Sigmoid colon (tissue), 7 donors: ENCODE data around the gene CLEC16A. TPM values are rescaled to one million over a fixed set of nuclear protein-coding genes. Genes with fewer than 3 reads are reported as not detected.

Experiments
- DNase-seq: peaks from one replicate; pipeline ENCODE4 v3.0.0-alpha.2; 2019
- H3K27ac ChIP-seq, 4 donors: fragments of 200-600 bp; sonication (generic); one replicate each; pipeline ENCODE4 v1.5.1; 2016 to 2019; ENCODE audit warnings: mild to moderate bottlenecking in 1 of 4
- H3K27me3 ChIP-seq, 3 donors: fragments of 200-600 bp; sonication (generic); one replicate each; pipeline ENCODE4 v1.5.1; 2019; ENCODE audit warnings: mild to moderate bottlenecking in 1 of 3
- H3K36me3 ChIP-seq, 4 donors: fragments of 200-600 bp; sonication (generic); one replicate each; pipeline ENCODE4 v1.5.1; 2016 to 2019
- H3K4me1 ChIP-seq, 4 donors: fragments of 200-600 bp; sonication (generic); one replicate each; pipeline ENCODE4 v1.5.1; 2017 to 2019
- H3K4me3 ChIP-seq, 4 donors: fragments of 200-600 bp; sonication (generic); one replicate each; pipeline ENCODE4 v1.5.1; 2017 to 2019; ENCODE audit warnings: mild to moderate bottlenecking in 2 of 4, moderate library complexity in 1 of 4
- H3K9me3 ChIP-seq, 4 donors: fragments of 200-600 bp in 3 of 4; sonication (generic) in 3 of 4; one replicate each; pipeline versions ENCODE4 v1.5.1 to v1.6.1; 2013 to 2019
- EP300 ChIP-seq, 4 donors: sonication (generic); formaldehyde crosslinking; IDR thresholded peaks; one replicate each; pipeline ENCODE4 v1.6.1; 2017; ENCODE audit warnings: antibody characterized with exemption in 4 of 4
- POLR2A ChIP-seq, 2 donors: fragments of 450-650 bp; IDR thresholded peaks; one replicate each; pipeline ENCODE4 v1.6.1; 2016; ENCODE audit warnings: antibody characterized with exemption in 2 of 2, mild to moderate bottlenecking in 2 of 2, moderate library complexity in 2 of 2
- POLR2AphosphoS5 ChIP-seq, 4 donors: sonication (generic); formaldehyde crosslinking; IDR thresholded peaks; one replicate each; pipeline ENCODE4 v1.6.1; 2017; ENCODE audit warnings: antibody characterized with exemption in 4 of 4
- WGBS, 2 donors: extraction: QIAGEN DNeasy Blood & Tissue Kit; methylation state at CpG; one replicate each; pipeline ENCODE4 v1.1.7; 2013; 5-methylcytosine and 5-hydroxymethylcytosine counted together
- intact Hi-C: fragments of 100-400 bp; cut with DNase I; formaldehyde crosslinking; loops from one replicate; pipeline ENCODE4 v1.15.1; 2023
- polyA plus RNA-seq, 3 donors: library from polyadenylated mRNA; stranded (reverse); fragments of 200-250 nt; gene quantifications; one replicate each; pipeline ENCODE4 v1.2.3, GENCODE V29; 2013
- total RNA-seq, 4 donors: library from RNA; depleted of rRNA; stranded (reverse); fragments of >200 nt; gene quantifications; one replicate each; pipeline ENCODE4 v1.1.0, GENCODE V29; 2016
- TF ChIP-seq, protein P1 (sequence below), 4 experiments: fragments of 450-650 bp in 3 of 4; fragments of 200-600 bp in 1 of 4; IDR thresholded peaks; one replicate each; pipeline ENCODE4 v1.5.1; 2016 to 2019; ENCODE audit warnings: antibody characterized with exemption in 4 of 4, mild to moderate bottlenecking in 3 of 4, moderate library complexity in 2 of 4
- donor health status: healthy with polysubstance abuse.
- donor health status: Bipolar disorder and iron deficiency.
- donor health status: healthy.

The CLEC16A gene
- total and polyA plus RNA-seq, 7 donors = 9.6 to 35.2 (median 24.6) TPM

GRCh38 chr16:11173426-11173825 lies 229.1 kb downstream of the CLEC16A start:
- no peaks in the 10 kb centered on the region for H3K27me3 ChIP-seq
- H3K4me1 ChIP-seq = no peaks in the 10 kb centered on the region
- no peak overlapping the region for H3K27ac ChIP-seq
- intact Hi-C loops = no loop called here
- WGBS, 2 donors = 96% methylated on average over 15 of the region's 15 CpGs
- H3K9me3 ChIP-seq = no peaks in the 10 kb centered on the region
- peaks cover 0 to 24% (median 0%) of the 10 kb centered on the region in 4 donors for H3K36me3 ChIP-seq
- no peak for DNase-seq
- TF ChIP-seq EP300 (IDR thresholded peaks at IDR 0.05) (no peak), POLR2AphosphoS5 (IDR thresholded peaks at IDR 0.05) (no peak), POLR2A (IDR thresholded peaks at IDR 0.05) (no peak)
- TF ChIP-seq, protein P1, sequence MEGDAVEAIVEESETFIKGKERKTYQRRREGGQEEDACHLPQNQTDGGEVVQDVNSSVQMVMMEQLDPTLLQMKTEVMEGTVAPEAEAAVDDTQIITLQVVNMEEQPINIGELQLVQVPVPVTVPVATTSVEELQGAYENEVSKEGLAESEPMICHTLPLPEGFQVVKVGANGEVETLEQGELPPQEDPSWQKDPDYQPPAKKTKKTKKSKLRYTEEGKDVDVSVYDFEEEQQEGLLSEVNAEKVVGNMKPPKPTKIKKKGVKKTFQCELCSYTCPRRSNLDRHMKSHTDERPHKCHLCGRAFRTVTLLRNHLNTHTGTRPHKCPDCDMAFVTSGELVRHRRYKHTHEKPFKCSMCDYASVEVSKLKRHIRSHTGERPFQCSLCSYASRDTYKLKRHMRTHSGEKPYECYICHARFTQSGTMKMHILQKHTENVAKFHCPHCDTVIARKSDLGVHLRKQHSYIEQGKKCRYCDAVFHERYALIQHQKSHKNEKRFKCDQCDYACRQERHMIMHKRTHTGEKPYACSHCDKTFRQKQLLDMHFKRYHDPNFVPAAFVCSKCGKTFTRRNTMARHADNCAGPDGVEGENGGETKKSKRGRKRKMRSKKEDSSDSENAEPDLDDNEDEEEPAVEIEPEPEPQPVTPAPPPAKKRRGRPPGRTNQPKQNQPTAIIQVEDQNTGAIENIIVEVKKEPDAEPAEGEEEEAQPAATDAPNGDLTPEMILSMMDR (IDR thresholded peaks at IDR 0.05) = no peak
- H3K4me3 ChIP-seq = no peak overlapping the region

DNA sequence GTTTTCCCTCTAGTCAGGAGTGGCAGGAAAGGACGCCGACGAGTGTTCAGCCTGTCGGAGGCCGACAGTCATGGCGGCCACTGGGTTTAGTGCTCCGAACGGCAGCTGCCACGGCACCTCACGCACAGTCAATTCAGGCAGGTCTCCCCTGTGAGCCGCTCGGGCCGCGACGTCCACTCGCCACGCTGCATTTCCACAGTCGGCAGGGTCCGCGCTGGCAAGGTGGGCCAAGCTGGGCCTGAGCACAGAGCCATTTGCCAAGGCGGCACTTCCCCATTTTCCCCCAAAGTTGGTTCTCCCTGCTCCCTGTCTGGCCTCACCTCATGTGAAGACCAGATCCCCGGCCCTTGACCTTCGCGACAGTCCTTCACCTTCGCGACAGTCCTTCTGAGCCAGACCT lies 229.8 kb downstream of the CLEC16A start:
- Histone ChIP-seq H3K4me1 (no peaks in the 10 kb centered on the region), H3K27me3 (no peaks in the 10 kb centered on the region), H3K9me3 (no peaks in the 10 kb centered on the region), H3K27ac (no peak overlapping the region), H3K36me3 (peaks cover 0 to 31% (median 0%) of the 10 kb centered on the region in 4 donors), H3K4me3 (no peak overlapping the region)
- TF ChIP-seq, protein P1 (IDR thresholded peaks at IDR 0.05) = no peak
- TF ChIP-seq EP300 (IDR thresholded peaks at IDR 0.05) (no peak), POLR2A (IDR thresholded peaks at IDR 0.05) (no peak), POLR2AphosphoS5 (IDR thresholded peaks at IDR 0.05) (no peak)
- intact Hi-C loops = no loop called here
- WGBS, 2 donors = 98% methylated on average over 26 of the region's 26 CpGs
- no peak for DNase-seq

- TF ChIP-seq POLR2AphosphoS5 (IDR thresholded peaks at IDR 0.05) = no peak
- no peak for TF ChIP-seq POLR2A (IDR thresholded peaks at IDR 0.05)
- TF ChIP-seq, protein P1 (IDR thresholded peaks at IDR 0.05) = no peak
- TF ChIP-seq EP300 (IDR thresholded peaks at IDR 0.05) = no peak
- Histone ChIP-seq H3K4me3 (no peak overlapping the region), H3K9me3 (no peaks in the 10 kb centered on the region), H3K36me3 (peaks cover 0 to 34% (median 0%) of the 10 kb centered on the region in 4 donors), H3K4me1 (no peaks in the 10 kb centered on the region), H3K27me3 (no peaks in the 10 kb centered on the region), H3K27ac (no peak overlapping the region)
- intact Hi-C loops = no loop called here
- WGBS, 2 donors = 81 to 92% methylated on average over 7 of the region's 7 CpGs
- no peak for DNase-seq
Measured at GRCh38 chr16:11175106-11175786, 230.9 kb downstream of the CLEC16A start.

DNA sequence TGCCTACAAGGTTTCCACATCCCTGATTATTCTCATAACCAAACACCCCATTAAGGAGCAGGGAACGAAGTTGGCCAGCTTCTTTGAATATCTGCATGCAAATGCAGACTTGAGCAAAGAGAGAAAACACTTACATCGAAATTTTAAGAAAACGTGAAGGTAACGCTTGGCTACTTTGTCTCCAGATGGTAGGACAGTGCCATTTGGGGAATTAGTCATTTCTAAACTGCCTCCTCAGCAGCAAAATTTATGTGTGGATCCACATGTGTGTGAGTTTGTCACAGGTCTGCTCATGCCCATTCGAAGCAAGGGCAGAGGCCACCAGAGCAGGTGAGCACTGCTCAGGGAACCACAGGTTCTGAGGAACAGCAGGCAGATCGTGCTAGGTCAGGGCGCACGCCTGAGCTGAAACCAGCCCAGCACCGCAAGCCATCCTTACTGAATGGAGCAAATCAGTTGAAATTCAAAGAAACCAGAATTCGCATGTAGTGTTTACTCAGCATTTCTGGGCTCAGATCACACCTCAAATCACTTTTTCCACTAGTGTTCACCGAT lies 231.5 kb downstream of the CLEC16A start:
- TF ChIP-seq, protein P1 (IDR thresholded peaks at IDR 0.05) = no peak
- TF ChIP-seq POLR2AphosphoS5 (IDR thresholded peaks at IDR 0.05) (no peak), EP300 (IDR thresholded peaks at IDR 0.05) (no peak), POLR2A (IDR thresholded peaks at IDR 0.05) (no peak)
- Histone ChIP-seq H3K9me3 (no peaks in the 10 kb centered on the region), H3K27ac (no peak overlapping the region), H3K27me3 (no peaks in the 10 kb centered on the region), H3K36me3 (peaks cover 0 to 35% (median 0%) of the 10 kb centered on the region in 4 donors), H3K4me1 (no peaks in the 10 kb centered on the region), H3K4me3 (no peak overlapping the region)
- WGBS, 2 donors = 87 to 89% methylated on average over 11 of the region's 11 CpGs
- DNase-seq = no peak
- intact Hi-C loops = no loop called here
